Stomach (tissue), 9 donors: ENCODE measurements around the gene LRRC8B. TPM values are rescaled to one million over a fixed set of nuclear protein-coding genes. Genes with fewer than 3 reads are reported as not detected.

Experiments
- DNase-seq, 2 donors: peaks; one replicate each; pipeline versions ENCODE4 v3.0.0 to v3.0.0-alpha.2; 2013 to 2019
- H3K27ac ChIP-seq, 5 donors: fragments of 200-600 bp in 4 of 5; sonication (generic) in 4 of 5; one replicate each; pipeline ENCODE4 v1.5.1; 2013 to 2019; ENCODE audit warnings: mild to moderate bottlenecking in 1 of 5, moderate library complexity in 1 of 5
- H3K27me3 ChIP-seq, 3 donors: fragments of 200-600 bp; sonication (generic); one replicate each; pipeline ENCODE4 v1.5.1; 2017 to 2019; ENCODE audit warnings: mixed run types in 1 of 3
- H3K36me3 ChIP-seq, 4 donors: fragments of 200-600 bp; sonication (generic); 1 replicate in 3 of 4; 2 replicates in 1 of 4; pipeline ENCODE4 v1.5.1; 2016 to 2019
- H3K4me1 ChIP-seq, 4 donors: fragments of 200-600 bp; sonication (generic); one replicate each; pipeline ENCODE4 v1.5.1; 2016 to 2019
- H3K4me3 ChIP-seq, 4 donors: fragments of 200-600 bp; sonication (generic) in 3 of 4; one replicate each; pipeline ENCODE4 v1.5.1; 2016 to 2019; ENCODE audit warnings: mild to moderate bottlenecking in 1 of 4
- H3K9me3 ChIP-seq, 4 donors: fragments of 200-600 bp; sonication (generic); one replicate each; pipeline ENCODE4 v1.5.1; 2016 to 2019
- CTCF ChIP-seq, 7 experiments: fragments of 450-650 bp in 4 of 7; fragments of 200-600 bp in 3 of 7; sonication (generic) in 3 of 7; IDR thresholded peaks; one replicate each; pipeline ENCODE4 v1.5.1; 2016 to 2019; ENCODE audit warnings: antibody characterized with exemption in 7 of 7, control low read depth in 2 of 7, mild to moderate bottlenecking in 1 of 7
- EP300 ChIP-seq: sonication (generic); formaldehyde crosslinking; IDR thresholded peaks from one replicate; pipeline ENCODE4 v1.6.1; 2017; ENCODE audit warnings: antibody characterized with exemption
- POLR2A ChIP-seq, 4 donors: fragments of 450-650 bp; IDR thresholded peaks; one replicate each; pipeline ENCODE4 v1.6.1; 2016; ENCODE audit warnings: antibody characterized with exemption in 4 of 4, control low read depth in 2 of 4, mild to moderate bottlenecking in 1 of 4, moderate library complexity in 1 of 4
- POLR2AphosphoS5 ChIP-seq, 3 donors: sonication (generic); formaldehyde crosslinking; IDR thresholded peaks; one replicate each; pipeline ENCODE4 v1.6.1; 2016; ENCODE audit warnings: antibody characterized with exemption in 3 of 3
- WGBS, 5 donors: extraction: QIAGEN DNeasy Blood & Tissue Kit in 3 of 5; methylation state at CpG; one replicate each; pipeline versions ENCODE4 v1.1.5 to v1.1.7; 2013 to 2018; 5-methylcytosine and 5-hydroxymethylcytosine counted together
- intact Hi-C: fragments of 100-400 bp; cut with DNase I; formaldehyde crosslinking; loops from one replicate; pipeline ENCODE4 v1.15.1; 2023; ENCODE audit warnings: low total_unique reads
- polyA plus RNA-seq, 3 donors: library from polyadenylated mRNA; stranded (reverse); fragments of 200-250 nt; gene quantifications; one replicate each; pipeline ENCODE4 v1.2.3, GENCODE V29; 2013
- total RNA-seq, 5 donors: library from RNA; depleted of rRNA; stranded (reverse); fragments of >200 nt; gene quantifications; one replicate each; pipeline versions ENCODE4 v1.1.0 to v1.2.3, GENCODE V29; 2014 to 2016
- donor health status: healthy with polysubstance abuse.
- donor health status: Bipolar disorder and iron deficiency.
- donor health status: healthy.

The LRRC8B gene
- total and polyA plus RNA-seq, 8 donors, result 1.2 to 27.4 (median 7.1) TPM

GRCh38 chr1:89605692-89606091, 81.1 kb downstream of the LRRC8B start:
- TF ChIP-seq EP300, result no peak
- no peak for TF ChIP-seq CTCF (IDR thresholded peaks at IDR 0.05)
- no peak for TF ChIP-seq POLR2A (IDR thresholded peaks at IDR 0.05)
- TF ChIP-seq POLR2AphosphoS5 (IDR thresholded peaks at IDR 0.05), result no peak
- intact Hi-C loops, result loop anchor here (10.0 kb wide), 2 partner anchors 91 to 121 kb away; no protein-coding TSS in a partner anchor
- no peaks in the 10 kb centered on the region for H3K27me3 ChIP-seq
- WGBS, 5 donors, result 50 to 73% (median 65%) methylated on average over 2 of the region's 2 CpGs
- H3K4me3 ChIP-seq, result no peak overlapping the region
- H3K9me3 ChIP-seq, result no peaks in the 10 kb centered on the region
- no peak overlapping the region for H3K27ac ChIP-seq
- no peak for DNase-seq
- no peaks in the 10 kb centered on the region for H3K36me3 ChIP-seq
- H3K4me1 ChIP-seq, result peaks cover 0 to 11% (median 4%) of the 10 kb centered on the region in 4 donors

GRCh38 chr1:89606227-89606980, 81.8 kb downstream of the LRRC8B start:
- 95 to 98% (median 96%) methylated on average over 3 of the region's 3 CpGs for WGBS, 5 donors
- no peaks in the 10 kb centered on the region for H3K27me3 ChIP-seq
- no peak overlapping the region for H3K4me3 ChIP-seq
- H3K9me3 ChIP-seq, result no peaks in the 10 kb centered on the region
- intact Hi-C loops, result loop anchor here (10.0 kb wide), 2 partner anchors 92 to 122 kb away; no protein-coding TSS in a partner anchor
- no peaks in the 10 kb centered on the region for H3K36me3 ChIP-seq
- H3K4me1 ChIP-seq, result peaks cover 0 to 11% (median 4%) of the 10 kb centered on the region in 4 donors
- H3K27ac ChIP-seq, result peak overlapping the region in 1 of 5 donors; percentile 2
- TF ChIP-seq POLR2AphosphoS5 (IDR thresholded peaks at IDR 0.05), result no peak
- TF ChIP-seq CTCF (IDR thresholded peaks at IDR 0.05), result no peak
- no peak for TF ChIP-seq EP300
- no peak for TF ChIP-seq POLR2A (IDR thresholded peaks at IDR 0.05)
- DNase-seq, result no peak

- WGBS, 5 donors, result 75 to 88% (median 79%) methylated on average over 2 of the region's 2 CpGs
- Histone ChIP-seq H3K4me1 (peaks cover 0 to 11% (median 4%) of the 10 kb centered on the region in 4 donors), H3K36me3 (no peaks in the 10 kb centered on the region), H3K27me3 (no peaks in the 10 kb centered on the region), H3K4me3 (no peak overlapping the region), H3K27ac (no peak overlapping the region), H3K9me3 (no peaks in the 10 kb centered on the region)
- intact Hi-C loops, result loop anchor here (10.0 kb wide), 2 partner anchors 92 to 122 kb away; no protein-coding TSS in a partner anchor
- TF ChIP-seq EP300, result no peak
- no peak for TF ChIP-seq POLR2A (IDR thresholded peaks at IDR 0.05)
- TF ChIP-seq CTCF (IDR thresholded peaks at IDR 0.05), result no peak
- no peak for TF ChIP-seq POLR2AphosphoS5 (IDR thresholded peaks at IDR 0.05)
- peak in 1 of 2 donors; percentile 30 for DNase-seq
Measured at GRCh38 chr1:89607156-89607555, 82.5 kb downstream of the LRRC8B start.

GRCh38 chr1:89607586-89608318, 83.1 kb downstream of the LRRC8B start:
- Histone ChIP-seq H3K4me1 (peaks cover 0 to 11% (median 4%) of the 10 kb centered on the region in 4 donors), H3K27ac (peak overlapping the region in 2 of 5 donors; percentile 20 to 22), H3K9me3 (no peaks in the 10 kb centered on the region), H3K36me3 (no peaks in the 10 kb centered on the region), H3K4me3 (no peak overlapping the region), H3K27me3 (no peaks in the 10 kb centered on the region)
- 80 to 88% (median 82%) methylated on average over 5 of the region's 5 CpGs for WGBS, 5 donors
- no peak for DNase-seq
- TF ChIP-seq EP300 (no peak), POLR2AphosphoS5 (IDR thresholded peaks at IDR 0.05) (no peak), POLR2A (IDR thresholded peaks at IDR 0.05) (no peak), CTCF (IDR thresholded peaks at IDR 0.05) (no peak)
- intact Hi-C loops, result loop anchor here (10.0 kb wide), 2 partner anchors 93 to 123 kb away; no protein-coding TSS in a partner anchor
